G401.6 (cell line): ENCODE measurements around the gene GATM.
"Not testable (repeated sequence)": the region's sequence is repeated elsewhere in the genome, so short reads cannot be mapped to it uniquely, and the experiment has no call there.

ENCODE experiments used
- FAIRE-seq: peaks from 2 replicates; lab custom pipeline; 2012; peaks lifted over from hg19 to GRCh38; lab: Jason Lieb, UNC

Gene GATM

DNA sequence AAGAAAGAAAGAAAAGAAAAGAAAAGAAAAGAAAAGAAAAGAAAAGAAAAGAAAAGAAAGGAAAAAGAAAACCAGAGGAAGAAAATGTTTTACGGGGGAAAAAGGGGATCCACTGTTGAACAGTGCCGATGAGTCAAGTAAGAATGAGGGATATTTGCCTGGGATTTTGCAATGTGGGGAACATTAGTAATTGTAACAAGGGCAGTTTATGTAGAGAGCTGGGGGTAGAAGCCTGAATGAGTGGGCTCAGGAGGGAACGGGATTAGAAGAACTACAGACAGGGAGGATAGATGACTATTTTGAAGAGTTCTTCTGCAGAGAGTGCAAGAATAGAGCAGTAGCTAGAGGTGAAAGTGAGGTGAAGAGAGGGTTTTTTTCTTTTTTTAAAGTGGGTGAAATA is 28.7 kb downstream of the GATM start:
- FAIRE-seq: no peak

GRCh38 chr15:45347989-45348388 is 30.4 kb downstream of the GATM start:
- no peak for FAIRE-seq

- FAIRE-seq: no peak
Measured at GRCh38 chr15:45347033-45347432, 31.3 kb downstream of the GATM start.

- no peak for FAIRE-seq
Measured at GRCh38 chr15:45346381-45346780, 32.0 kb downstream of the GATM start.

DNA sequence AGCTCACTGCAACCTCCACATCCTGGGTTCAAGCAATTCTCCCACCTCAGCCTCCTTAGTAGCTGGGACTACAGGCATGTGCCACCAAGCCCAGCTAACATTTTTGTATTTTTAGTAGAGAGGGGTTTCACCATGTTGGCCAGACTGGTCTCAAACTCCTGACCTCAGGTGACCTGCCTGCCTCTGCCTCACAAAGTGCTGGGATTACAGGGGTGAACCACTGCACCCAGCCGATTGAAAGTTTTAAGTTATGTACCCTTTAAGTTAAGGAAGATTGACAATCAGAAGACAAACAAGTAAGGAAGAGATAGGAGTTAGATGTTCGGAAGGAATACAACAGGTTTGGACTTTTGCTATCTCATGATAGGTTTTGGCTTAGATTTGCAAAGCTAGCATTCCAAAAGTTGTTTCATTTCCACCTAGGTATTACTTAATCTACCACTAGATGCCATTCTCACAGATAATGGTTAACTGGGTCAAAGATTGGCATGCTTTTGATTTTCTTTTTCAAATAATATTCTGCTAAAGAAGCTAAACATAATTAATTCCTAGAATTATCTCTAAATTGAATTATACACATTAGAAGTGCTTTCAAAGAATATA is 35.0 kb downstream of the GATM start:
- FAIRE-seq: no peak

- FAIRE-seq: no peak
Measured at GRCh38 chr15:45341790-45342189, 36.6 kb downstream of the GATM start.

DNA sequence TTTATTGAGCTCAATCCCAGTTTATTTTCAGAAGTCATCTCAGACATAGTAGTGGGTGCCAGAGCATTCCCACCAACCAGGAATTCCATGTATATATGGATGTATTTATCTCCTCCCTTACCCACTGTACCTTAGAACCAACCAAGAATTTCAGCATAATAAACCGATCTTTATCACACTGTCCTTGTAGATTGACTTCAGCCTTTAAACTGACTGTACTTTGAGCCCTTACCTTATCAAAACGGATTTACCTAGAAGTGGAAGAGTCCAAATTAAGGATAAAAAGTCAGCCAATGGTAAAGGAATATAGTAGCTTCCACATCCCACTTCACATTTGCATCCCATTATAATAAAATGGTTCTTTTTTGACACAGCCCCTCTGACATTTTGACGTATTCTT is 37.9 kb downstream of the GATM start:
- no peak for FAIRE-seq

DNA sequence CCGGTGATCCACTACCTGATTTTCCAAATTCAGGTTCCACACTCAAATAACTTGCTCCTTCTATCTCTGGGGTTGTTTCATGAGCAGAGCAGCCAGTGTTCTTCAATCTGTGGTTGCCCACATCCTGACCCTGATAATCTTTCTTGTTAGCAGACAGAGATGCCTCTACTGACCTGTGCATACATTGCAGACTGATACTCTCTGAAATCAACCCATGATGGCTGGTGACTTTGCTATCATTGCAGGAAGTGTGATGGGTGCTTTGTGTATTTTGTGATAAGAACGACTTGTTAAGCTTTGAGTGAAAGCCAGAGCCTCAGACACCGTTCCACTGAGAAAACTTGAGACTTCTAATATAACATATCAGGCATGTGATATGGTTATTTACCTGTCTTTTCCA is 39.9 kb downstream of the GATM start:
- FAIRE-seq: no peak

DNA sequence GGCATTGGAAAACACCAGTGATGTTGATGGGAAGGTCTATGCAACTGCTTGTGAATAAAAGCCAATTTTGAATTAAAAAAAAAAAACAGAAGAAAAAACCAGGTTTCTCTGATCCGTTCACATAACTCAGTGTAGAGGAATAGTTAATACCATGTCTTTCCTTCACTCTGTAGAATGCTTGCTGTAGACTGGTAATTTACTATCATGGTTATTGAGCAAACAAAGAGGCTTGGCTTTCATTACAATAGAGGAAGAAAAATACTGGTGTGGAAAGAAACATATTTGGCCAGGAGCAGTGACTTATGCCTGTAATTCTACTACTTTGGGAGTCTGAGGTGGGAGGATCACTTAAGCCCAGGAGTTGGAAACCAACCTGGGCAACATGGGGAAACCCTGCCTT is 41.1 kb downstream of the GATM start:
- no peak for FAIRE-seq

GRCh38 chr15:45333550-45333949 is 44.8 kb downstream of the GATM start:
- FAIRE-seq: no peak

GRCh38 chr15:45332694-45333093 is 45.6 kb downstream of the GATM start:
- no peak for FAIRE-seq

- no peak for FAIRE-seq
Measured at GRCh38 chr15:45331972-45332371, 46.4 kb downstream of the GATM start.

DNA sequence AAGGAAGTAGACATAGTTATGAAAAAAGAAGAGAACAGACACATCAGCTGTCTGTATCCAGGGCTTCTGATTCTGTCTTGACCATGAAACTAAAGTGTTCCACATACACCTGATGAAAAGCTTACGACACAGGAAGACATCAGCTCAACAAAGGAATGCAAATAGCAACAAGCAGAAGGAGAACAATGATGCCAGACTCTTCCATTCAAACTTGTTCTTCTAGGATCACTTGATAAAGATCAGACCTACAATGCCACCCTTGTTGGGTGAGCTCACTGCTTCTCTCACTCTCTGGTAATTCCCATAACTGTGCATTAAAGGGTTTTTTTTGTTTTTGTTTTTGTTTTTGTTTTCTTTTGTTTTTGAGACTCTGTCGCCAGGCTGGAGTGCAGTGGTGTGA is 49.7 kb downstream of the GATM start:
- FAIRE-seq: no peak

DNA sequence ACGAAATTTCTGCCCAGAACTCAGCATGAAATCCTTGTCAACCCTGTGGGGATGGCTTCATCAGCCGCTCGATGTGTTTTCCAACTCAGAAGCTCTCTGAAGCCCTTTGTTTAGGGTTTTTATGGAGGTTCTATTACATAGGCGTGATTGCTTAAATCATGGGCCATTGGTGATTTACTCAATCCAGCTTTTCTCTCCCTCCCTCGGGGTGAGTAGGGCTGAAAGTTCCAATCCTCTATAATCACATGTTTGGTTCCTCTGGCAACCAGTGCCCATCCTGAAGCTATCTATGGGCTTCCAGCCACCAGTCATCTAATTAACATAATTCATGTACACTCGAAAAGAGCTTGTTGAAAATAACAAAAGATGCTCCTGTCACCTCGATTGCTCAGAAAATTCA is 51.6 kb downstream of the GATM start:
- FAIRE-seq: no peak

GRCh38 chr15:45326280-45326679 is 52.1 kb downstream of the GATM start:
- FAIRE-seq: no peak

DNA sequence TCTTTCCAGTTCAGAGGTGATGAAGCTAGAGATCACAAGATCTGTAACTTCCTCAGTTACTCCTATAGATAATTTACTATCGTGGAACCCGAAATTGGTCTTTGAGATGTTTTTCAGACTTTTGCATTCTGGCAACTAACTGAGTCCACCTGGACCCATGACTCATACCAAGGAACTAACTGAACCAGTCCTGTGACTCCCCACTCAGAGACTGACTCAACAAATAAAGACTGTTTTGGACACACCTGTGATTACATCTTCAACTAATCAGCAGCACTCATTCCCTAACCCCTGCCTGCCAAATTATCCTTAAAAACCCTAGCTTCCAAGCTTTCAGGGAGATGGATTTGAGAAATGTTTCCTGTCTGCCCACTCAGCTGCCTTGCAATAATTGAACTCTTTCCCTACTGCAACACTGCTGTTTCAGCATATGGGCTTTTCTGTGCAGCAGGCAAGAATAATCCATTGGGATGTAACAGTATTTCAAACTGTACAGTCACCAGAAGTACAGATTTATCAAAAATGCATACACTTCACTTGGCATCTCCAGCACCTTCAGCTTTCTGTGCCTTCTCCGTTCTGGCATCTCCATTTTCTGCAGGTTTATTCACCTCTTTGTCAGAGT is 57.7 kb downstream of the GATM start:
- no peak for FAIRE-seq

DNA sequence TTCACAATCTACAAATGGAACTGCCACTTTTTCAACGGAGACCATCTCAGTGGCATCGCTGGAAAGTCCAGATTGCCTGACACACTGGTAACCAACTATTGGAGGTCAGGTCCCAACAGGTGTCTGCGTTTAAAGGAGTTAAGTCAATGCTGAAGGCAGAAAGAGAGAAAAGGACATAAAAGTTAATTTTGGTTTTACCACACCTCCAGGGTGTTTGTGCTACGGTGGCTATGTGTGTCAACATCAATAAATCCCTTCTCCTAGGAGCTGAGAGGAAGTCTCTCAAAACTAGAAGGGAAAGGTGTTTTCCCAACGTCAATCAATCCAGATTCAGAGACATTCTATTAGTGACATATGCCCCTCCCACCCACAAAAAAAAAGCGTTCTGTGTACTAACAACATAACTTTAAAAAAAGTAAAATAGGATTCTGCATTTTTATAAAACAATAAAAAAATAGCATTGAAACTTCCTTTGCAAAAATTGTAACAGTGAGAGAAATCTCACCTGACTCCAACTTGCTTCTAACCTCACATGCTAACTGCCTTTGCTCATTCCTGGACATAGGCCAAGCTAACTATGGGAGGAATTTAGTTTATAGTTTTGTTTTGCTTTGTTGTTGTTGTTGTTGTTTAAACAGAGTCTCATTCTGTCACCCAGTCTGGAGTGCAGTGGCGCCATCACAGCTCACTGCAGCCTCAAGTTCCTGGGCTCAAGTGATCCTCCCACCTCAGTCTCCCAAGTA is 58.7 kb downstream of the GATM start:
- FAIRE-seq: no peak

DNA sequence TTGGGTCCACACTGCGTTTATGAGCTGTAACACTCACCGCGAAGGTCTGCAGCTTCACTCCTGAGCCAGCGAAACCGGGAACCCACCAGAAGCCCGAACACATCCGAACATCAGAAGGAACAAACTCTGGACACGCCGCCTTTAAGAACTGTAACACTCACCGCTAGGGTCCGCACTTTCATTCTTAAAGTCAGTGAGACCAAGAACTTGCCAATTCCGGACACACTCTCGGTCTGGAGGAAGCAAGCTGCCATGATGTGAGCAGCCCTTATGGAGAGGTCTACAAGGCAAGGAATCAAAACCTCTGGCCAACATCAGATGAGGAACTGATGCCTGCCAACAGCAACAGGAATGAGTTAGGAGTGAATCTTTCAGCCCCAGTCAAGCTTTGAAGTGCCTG is 63.4 kb downstream of the GATM start:
- FAIRE-seq: no peak

- not testable (repeated sequence) for FAIRE-seq
Measured at GRCh38 chr15:45314117-45314516, 64.2 kb downstream of the GATM start.
